Lower leg skin (tissue), 3 donors: ENCODE results near the gene TBC1D24.

ENCODE experiments used
- CTCF ChIP-seq, 3 donors: fragments of 450-650 bp; IDR thresholded peaks; one replicate each; pipeline ENCODE4 v1.5.1; 2016; ENCODE audit warnings: antibody characterized with exemption in 3 of 3, mild to moderate bottlenecking in 3 of 3, moderate library complexity in 2 of 3
- POLR2A ChIP-seq, 2 donors: fragments of 450-650 bp; IDR thresholded peaks; one replicate each; pipeline ENCODE4 v1.6.1; 2016 to 2017; ENCODE audit warnings: antibody characterized with exemption in 2 of 2, mild to moderate bottlenecking in 1 of 2, moderate library complexity in 1 of 2

DNA sequence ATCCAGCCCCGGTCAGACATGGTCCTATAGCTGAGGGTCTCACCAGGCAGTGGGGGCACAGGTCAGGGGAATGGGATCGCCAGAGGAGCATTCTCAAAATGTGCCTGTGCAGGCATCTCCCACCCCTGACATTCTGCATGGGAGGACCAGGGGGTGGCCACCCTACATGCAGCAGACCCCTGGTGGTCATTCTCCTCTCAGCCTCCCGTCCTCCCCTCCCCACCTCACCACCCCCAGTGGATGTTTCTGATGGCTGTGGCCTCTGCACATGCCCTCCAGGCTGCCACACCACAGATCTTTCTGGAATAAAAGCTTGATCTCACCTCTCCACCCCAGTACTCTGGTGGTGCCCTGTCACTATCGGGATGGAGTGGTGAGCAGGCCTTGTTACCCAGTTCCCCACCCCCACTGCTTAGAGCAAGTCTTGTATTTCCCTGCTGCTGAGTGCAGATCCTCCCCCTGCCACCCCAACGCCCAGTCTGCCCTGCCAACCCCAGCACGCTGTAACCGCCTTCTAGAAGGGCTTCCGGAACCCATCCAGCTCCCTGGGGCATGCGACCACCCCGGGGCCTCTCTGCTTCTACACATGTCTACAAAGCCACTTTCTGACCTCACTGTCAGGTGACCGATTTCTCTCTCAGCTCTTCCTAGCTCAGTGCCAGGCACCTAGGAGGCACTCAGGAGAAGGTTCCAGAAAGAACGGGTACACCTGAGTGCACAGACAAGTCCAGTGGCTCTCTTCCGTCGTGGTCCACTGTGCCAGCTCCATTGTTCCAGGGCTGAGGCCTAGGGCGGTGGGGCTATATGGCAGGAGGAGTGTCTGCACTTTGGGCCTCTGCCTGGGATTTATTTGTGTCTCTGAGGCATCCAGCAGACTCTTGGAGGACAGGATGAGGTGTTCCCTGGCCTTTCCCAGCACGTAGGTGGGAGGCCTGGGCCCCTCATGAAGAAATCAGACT is 9.3 kb downstream of the TBC1D24 start:
- TF ChIP-seq CTCF (IDR thresholded peaks at IDR 0.05), result no peak
- TF ChIP-seq POLR2A (IDR thresholded peaks at IDR 0.05), result no peak
